ENCODE measurements around the gene GRAP2.

The GRAP2 gene

GRCh38 chr22:40015358-40015976 lies 114.6 kb downstream of the GRAP2 start:
- CTCF ChIA-PET: interaction anchor here (1.5 to 4.5 kb wide), 2 partner anchors 9 to 481 kb away, joined by 8 to 27 read pairs; no protein-coding TSS in a partner anchor
- H3K4me3 ChIP-seq (ENCODE audit: low read depth, low read length): no peak overlapping the region
- TF ChIP-seq CTCF (IDR thresholded peaks at IDR 0.05; ENCODE audit: insufficient read depth, low read length, missing control alignments): no peak
- DNase-seq (ENCODE audit: low read depth, low spot score): no peak
- POLR2A ChIA-PET: no interaction called here

GRCh38 chr22:40018051-40018450 lies 117.2 kb downstream of the GRAP2 start:
- CTCF ChIA-PET: interaction anchor here (0.8 to 24.3 kb wide), 2 partner anchors 15 to 478 kb away, joined by 3 to 1079 read pairs; partner anchors contain the start of gene RPS19BP1
- TF ChIP-seq CTCF (IDR thresholded peaks at IDR 0.05; ENCODE audit: insufficient read depth, low read length, missing control alignments): no peak

GRCh38 chr22:40019100-40019499 lies 118.2 kb downstream of the GRAP2 start:
- POLR2A ChIA-PET: no interaction called here
- H3K4me3 ChIP-seq (ENCODE audit: low read depth, low read length): no peak overlapping the region
- TF ChIP-seq CTCF (IDR thresholded peaks at IDR 0.05; ENCODE audit: insufficient read depth, low read length, missing control alignments): no peak
- no peak for DNase-seq (ENCODE audit: low read depth, low spot score)
- CTCF ChIA-PET: interaction anchor here (24.3 kb wide), 1 partner anchor 479 kb away, joined by 1079 read pairs; the partner anchor contains the start of gene RPS19BP1

More at GRCh38 chr22:40018051-40018450, 117.2 kb downstream of the GRAP2 start:
- POLR2A ChIA-PET: no interaction called here
- no peak for DNase-seq (ENCODE audit: low read depth, low spot score)
- no peak overlapping the region for H3K4me3 ChIP-seq (ENCODE audit: low read depth, low read length)

- DNase-seq (ENCODE audit: low read depth, low spot score): no peak
- ChIA-PET CTCF (interaction anchor here (0.8 to 24.3 kb wide), 9 partner anchors 9 to 1151 kb away, joined by 3 to 1079 read pairs (median 4); partner anchors contain the start of gene RPS19BP1), POLR2A (no interaction called here)
- no peak overlapping the region for H3K4me3 ChIP-seq (ENCODE audit: low read depth, low read length)
- TF ChIP-seq CTCF (IDR thresholded peaks at IDR 0.05; ENCODE audit: insufficient read depth, low read length, missing control alignments): no peak
Observed at GRCh38 chr22:40020956-40021355, 120.1 kb downstream of the GRAP2 start.

- CTCF ChIA-PET: interaction anchor here (0.9 to 24.3 kb wide), 9 partner anchors 12 to 1152 kb away, joined by 3 to 1079 read pairs (median 4); partner anchors contain the start of gene RPS19BP1
- POLR2A ChIA-PET: no interaction called here
- no peak overlapping the region for H3K4me3 ChIP-seq (ENCODE audit: low read depth, low read length)
- no peak for DNase-seq (ENCODE audit: low read depth, low spot score)
- TF ChIP-seq CTCF (IDR thresholded peaks at IDR 0.05; ENCODE audit: insufficient read depth, low read length, missing control alignments): no peak
Observed at GRCh38 chr22:40021401-40022000, 120.6 kb downstream of the GRAP2 start.

GRCh38 chr22:40022536-40023240 lies 121.8 kb downstream of the GRAP2 start:
- POLR2A ChIA-PET: no interaction called here
- no peak for DNase-seq (ENCODE audit: low read depth, low spot score)
- no peak for TF ChIP-seq CTCF (IDR thresholded peaks at IDR 0.05; ENCODE audit: insufficient read depth, low read length, missing control alignments)
- CTCF ChIA-PET: interaction anchor here (0.9 to 24.3 kb wide), 10 partner anchors 13 to 1153 kb away, joined by 3 to 1079 read pairs (median 14); partner anchors contain the start of gene RPS19BP1
- H3K4me3 ChIP-seq (ENCODE audit: low read depth, low read length): no peak overlapping the region
